ENCODE results near the gene THBS1.

Gene THBS1

GRCh38 chr15:39580485-39581241 lies at the start of gene THBS1:
Gene THBS1, plus strand, starts transcription at chr15:39581079. Its CDS starts 779 bp downstream, at chr15:39581858.
- DNase-seq, result peak; percentile 12

GRCh38 chr15:39534996-39535395 lies 45.9 kb upstream of the THBS1 start:
- no peak for DNase-seq

GRCh38 chr15:39535466-39535865 lies 45.4 kb upstream of the THBS1 start:
- no peak for DNase-seq

- no peak for DNase-seq
Measured at GRCh38 chr15:39538936-39539335, 41.9 kb upstream of the THBS1 start.

- DNase-seq, result no peak
Measured at GRCh38 chr15:39539466-39539865, 41.4 kb upstream of the THBS1 start.

- no peak for DNase-seq
Measured at GRCh38 chr15:39539973-39540558, 40.8 kb upstream of the THBS1 start.

GRCh38 chr15:39542385-39543065 lies 38.4 kb upstream of the THBS1 start:
- DNase-seq, result no peak

GRCh38 chr15:39543651-39544050 lies 37.2 kb upstream of the THBS1 start:
- no peak for DNase-seq

GRCh38 chr15:39546842-39547241 lies 34.0 kb upstream of the THBS1 start:
- DNase-seq, result no peak

GRCh38 chr15:39548561-39548960 lies 32.3 kb upstream of the THBS1 start:
- no peak for DNase-seq

- no peak for DNase-seq
Measured at GRCh38 chr15:39549912-39550311, 31.0 kb upstream of the THBS1 start.

- DNase-seq, result no peak
Measured at GRCh38 chr15:39551476-39551875, 29.4 kb upstream of the THBS1 start.

- no peak for DNase-seq
Measured at GRCh38 chr15:39552556-39552955, 28.3 kb upstream of the THBS1 start.

- DNase-seq, result no peak
Measured at GRCh38 chr15:39553947-39554693, 26.8 kb upstream of the THBS1 start.

GRCh38 chr15:39554746-39555387 lies 26.0 kb upstream of the THBS1 start:
- no peak for DNase-seq

GRCh38 chr15:39555885-39556284 lies 25.0 kb upstream of the THBS1 start:
- DNase-seq, result no peak

GRCh38 chr15:39556461-39556860 lies 24.4 kb upstream of the THBS1 start:
- no peak for DNase-seq

- DNase-seq, result no peak
Measured at GRCh38 chr15:39558421-39558820, 22.5 kb upstream of the THBS1 start.

GRCh38 chr15:39564972-39565665 lies 15.8 kb upstream of the THBS1 start:
- DNase-seq, result no peak

- DNase-seq, result no peak
Measured at GRCh38 chr15:39565851-39566250, 15.0 kb upstream of the THBS1 start.

GRCh38 chr15:39573287-39573686 lies 7.6 kb upstream of the THBS1 start:
- DNase-seq, result no peak

GRCh38 chr15:39573844-39574243 lies 7.0 kb upstream of the THBS1 start:
- no peak for DNase-seq
